H9 (cell line): ENCODE results near the gene CDK10. TPM values are rescaled to one million over a fixed set of nuclear protein-coding genes. Genes with fewer than 3 reads are reported as not detected.

Experiments
- DNase-seq: peaks from one replicate; pipeline ENCODE4 v3.0.0-alpha.2; 2017
- H2AFZ ChIP-seq: one replicate; pipeline ENCODE4 v1.6.1; 2013; ENCODE audit warnings: mild to moderate bottlenecking, low read length, control low read depth, moderate library complexity
- H2AK5ac ChIP-seq: 2 replicates; pipeline ENCODE4 v1.6.1; 2013; ENCODE audit warnings: low read length, control low read depth, mixed read lengths; ENCODE audit not compliant: insufficient read length
- H2BK120ac ChIP-seq: one replicate; pipeline ENCODE4 v1.6.1; 2013; ENCODE audit warnings: low read depth, mild to moderate bottlenecking, low read length, control low read depth, inconsistent platforms; ENCODE audit not compliant: poor library complexity, severe bottlenecking
- H2BK12ac ChIP-seq: 2 replicates; pipeline ENCODE4 v1.6.1; 2013; ENCODE audit warnings: low read length, control low read depth, mixed read lengths, low read depth; ENCODE audit not compliant: insufficient read length
- H2BK15ac ChIP-seq: 2 replicates; pipeline ENCODE4 v1.6.1; 2013; ENCODE audit warnings: low read depth, low read length, control low read depth
- H2BK20ac ChIP-seq: one replicate; pipeline ENCODE4 v1.6.1; 2013; ENCODE audit warnings: low read depth, mild to moderate bottlenecking, low read length, control low read depth, inconsistent platforms; ENCODE audit not compliant: poor library complexity, severe bottlenecking
- H2BK5ac ChIP-seq: 2 replicates; pipeline ENCODE4 v1.6.1; 2013; ENCODE audit warnings: low read length, control low read depth, mixed read lengths; ENCODE audit not compliant: insufficient read length
- H3K14ac ChIP-seq: 2 replicates; pipeline ENCODE4 v1.6.1; 2013; ENCODE audit warnings: low read length, control low read depth; ENCODE audit not compliant: insufficient read depth
- H3K18ac ChIP-seq: 2 replicates; pipeline ENCODE4 v1.6.1; 2013; ENCODE audit warnings: low read depth, mild to moderate bottlenecking, mixed read lengths, low read length, control low read depth; ENCODE audit not compliant: insufficient read length
- H3K23ac ChIP-seq: 2 replicates; pipeline ENCODE4 v1.6.1; 2013; ENCODE audit warnings: low read length, control low read depth, mixed read lengths, low read depth; ENCODE audit not compliant: insufficient read length
- H3K23me2 ChIP-seq: 2 replicates; pipeline ENCODE4 v1.6.1; 2013; ENCODE audit warnings: low read depth, mild to moderate bottlenecking, mixed read lengths, low read length, control low read depth; ENCODE audit not compliant: insufficient read length, poor library complexity, severe bottlenecking
- H3K27ac ChIP-seq: 2 replicates; pipeline ENCODE4 v1.5.1; 2013; ENCODE audit warnings: low read length, control low read depth, mixed read lengths, low read depth; ENCODE audit not compliant: insufficient read length
- H3K27me3 ChIP-seq: 2 replicates; pipeline ENCODE4 v1.6.1; 2013; ENCODE audit warnings: low read length, control low read depth, inconsistent platforms; ENCODE audit not compliant: insufficient read depth
- H3K4ac ChIP-seq: 2 replicates; pipeline ENCODE4 v1.6.1; 2013; ENCODE audit warnings: low read depth, mild to moderate bottlenecking, control low read depth, inconsistent platforms, low read length, moderate library complexity
- H3K4me1 ChIP-seq: 2 replicates; pipeline ENCODE4 v1.6.1; 2013; ENCODE audit warnings: low read length, control low read depth, inconsistent platforms; ENCODE audit not compliant: insufficient read depth
- H3K4me2 ChIP-seq: 2 replicates; pipeline ENCODE4 v1.6.1; 2013; ENCODE audit warnings: low read length, control low read depth, mixed read lengths; ENCODE audit not compliant: insufficient read length, insufficient read depth
- H3K56ac ChIP-seq: 2 replicates; pipeline ENCODE4 v1.6.1; 2013; ENCODE audit warnings: low read depth, mild to moderate bottlenecking, mixed read lengths, low read length, control low read depth; ENCODE audit not compliant: insufficient read length
- H3K79me1 ChIP-seq: 2 replicates; pipeline ENCODE4 v1.6.1; 2013; ENCODE audit warnings: low read depth, mild to moderate bottlenecking, moderate library complexity, low read length, control low read depth, inconsistent platforms; ENCODE audit not compliant: insufficient read depth, poor library complexity, severe bottlenecking
- H3K79me2 ChIP-seq: 2 replicates; pipeline ENCODE4 v1.6.1; 2013; ENCODE audit warnings: low read length, control low read depth, inconsistent platforms; ENCODE audit not compliant: insufficient read depth
- H3K9ac ChIP-seq: 2 replicates; pipeline ENCODE4 v1.6.1; 2013; ENCODE audit warnings: low read length, control low read depth, mixed read lengths; ENCODE audit not compliant: insufficient read length; ENCODE audit errors: extremely low read depth
- H3K9me3 ChIP-seq: one replicate; pipeline ENCODE4 v1.6.1; 2013; ENCODE audit warnings: low read depth, low read length, inconsistent platforms; ENCODE audit not compliant: control insufficient read depth
- H3T11ph ChIP-seq: one replicate; pipeline ENCODE4 v1.6.1; 2013; ENCODE audit warnings: mild to moderate bottlenecking, low read length, control low read depth, inconsistent platforms
- H4K20me1 ChIP-seq: one replicate; pipeline ENCODE4 v1.6.1; 2013; ENCODE audit not compliant: control insufficient read depth, insufficient read length, insufficient read depth
- H4K5ac ChIP-seq: 2 replicates; pipeline ENCODE4 v1.6.1; 2013; ENCODE audit warnings: low read depth, mild to moderate bottlenecking, mixed read lengths, low read length, control low read depth; ENCODE audit not compliant: insufficient read length
- H4K8ac ChIP-seq: replicated peaks from 2 replicates; pipeline ENCODE4 v1.6.1; 2013; ENCODE audit warnings: low read length, control low read depth, mixed read lengths, low read depth; ENCODE audit not compliant: insufficient read length
- H4K91ac ChIP-seq: 2 replicates; pipeline ENCODE4 v1.6.1; 2013; ENCODE audit warnings: low read depth, mild to moderate bottlenecking, moderate library complexity, mixed read lengths, low read length, control low read depth; ENCODE audit not compliant: insufficient read length
- H3K27ac Mint-ChIP-seq, 3 experiments: 2 replicates in 2 of 3; 3 replicates in 1 of 3; pipeline ENCODE4 v1.8.0; 2020 to 2021; ENCODE audit warnings: mixed read lengths in 3 of 3, mild to moderate bottlenecking in 1 of 3, moderate library complexity in 1 of 3
- H3K27me3 Mint-ChIP-seq: 2 replicates; pipeline ENCODE4 v1.8.0; 2021; ENCODE audit warnings: low read depth, mild to moderate bottlenecking, moderate library complexity, mixed read lengths
- H3K36me3 Mint-ChIP-seq, 3 experiments: 2 replicates in 2 of 3; 3 replicates in 1 of 3; pipeline ENCODE4 v1.8.0; 2020 to 2021; ENCODE audit warnings: low read depth in 3 of 3, mixed read lengths in 3 of 3; ENCODE audit not compliant: insufficient read depth in 1 of 3
- H3K4me1 Mint-ChIP-seq, 2 experiments: 2 replicates each; pipeline ENCODE4 v1.8.0; 2020; ENCODE audit warnings: mixed read lengths in 2 of 2
- H3K4me3 Mint-ChIP-seq, 2 experiments: 2 replicates in 1 of 2; 3 replicates in 1 of 2; pipeline ENCODE4 v1.8.0; 2020 to 2021; ENCODE audit warnings: mild to moderate bottlenecking in 2 of 2, mixed read lengths in 2 of 2, moderate library complexity in 1 of 2
- H3K9me3 Mint-ChIP-seq, 2 experiments: 2 replicates in 1 of 2; 3 replicates in 1 of 2; pipeline ENCODE4 v1.8.0; 2020; ENCODE audit warnings: mild to moderate bottlenecking in 2 of 2, mixed read lengths in 2 of 2, moderate library complexity in 1 of 2
- CTCF ChIP-seq: fragments of 200-600 bp; sonication (generic); conservative IDR thresholded peaks from 3 replicates; pipeline ENCODE4 v1.8.0; 2021; ENCODE audit warnings: antibody characterized with exemption, mild to moderate bottlenecking
- WGBS: extraction: QIAGEN DNeasy Blood & Tissue Kit; methylation state at CpG from one replicate; pipeline ENCODE4 v1.1.7; 2013; ENCODE audit warnings: missing lambda C conversion rate, low lambda C conversion rate, mixed read lengths; ENCODE audit not compliant: insufficient read length; ENCODE audit errors: extremely low coverage; 5-methylcytosine and 5-hydroxymethylcytosine counted together
- total RNA-seq: library from RNA; stranded (reverse); gene quantifications from 2 replicates; pipeline ENCODE4 v1.2.1, GENCODE V29; 2021

Gene CDK10
- total RNA-seq, 1 experiment from 2014 or later: 77.1 TPM

GRCh38 chr16:89701425-89702406 lies 15.2 kb downstream of the CDK10 start, which contains the start of gene SPATA2L:
Gene SPATA2L, minus strand, starts transcription at chr16:89701705. Its CDS starts 473 bp downstream, at chr16:89701232.
- H3K27ac Mint-ChIP-seq: peak within 1 kb of the TSS in 1 of 3 experiments; percentile 64; a peak in 1 of 7 replicates
- no peak within 1 kb of the TSS for H2BK120ac ChIP-seq
- H4K20me1 ChIP-seq: no peaks in the 10 kb centered on the region
- peaks cover 4 to 17% (median 10%) of the 10 kb centered on the region in 3 experiments; a peak in 6 of 7 replicates for H3K36me3 Mint-ChIP-seq
- no peaks in the 10 kb centered on the region for H3K79me1 ChIP-seq
- no peak within 1 kb of the TSS; the same call in 1 of the 2 replicates for H3K4ac ChIP-seq
- DNase-seq: peak; percentile 98
- H3K4me2 ChIP-seq: peak within 1 kb of the TSS; percentile 42
- H3K4me3 Mint-ChIP-seq: peak within 1 kb of the TSS; percentile 76 to 81
- no peaks in the 10 kb centered on the region for H3K9me3 Mint-ChIP-seq
- H3K23me2 ChIP-seq: peaks cover 11% of the 10 kb centered on the region
- no peak within 1 kb of the TSS for H4K8ac ChIP-seq
- H3K27ac ChIP-seq: no peak within 1 kb of the TSS
- H3K4me1 Mint-ChIP-seq: peaks cover 13 to 14% of the 10 kb centered on the region in 2 experiments
- H2AFZ ChIP-seq: no peak within 1 kb of the TSS
- H4K5ac ChIP-seq: no peak within 1 kb of the TSS
- H2BK12ac ChIP-seq: no peak within 1 kb of the TSS
- H4K91ac ChIP-seq: no peak within 1 kb of the TSS
- H3K4me1 ChIP-seq: no peaks in the 10 kb centered on the region
- no peak within 1 kb of the TSS for H2BK15ac ChIP-seq
- H3K56ac ChIP-seq: no peak within 1 kb of the TSS
- no CpG with 5 or more reads among the region's 97 CpGs for WGBS
- H3K14ac ChIP-seq: peak within 1 kb of the TSS; percentile 72
- H3K9ac ChIP-seq: no peak within 1 kb of the TSS
- H3K18ac ChIP-seq: peak within 1 kb of the TSS; percentile 45
- no peak within 1 kb of the TSS for H2BK5ac ChIP-seq
- TF ChIP-seq CTCF: peak; percentile 12; the same call in 1 of the 3 replicates
- H3K79me2 ChIP-seq: no peaks in the 10 kb centered on the region
- H2BK20ac ChIP-seq: no peak within 1 kb of the TSS
- no peak within 1 kb of the TSS for H2AK5ac ChIP-seq
- peaks cover 27% of the 10 kb centered on the region for H3K27me3 Mint-ChIP-seq
- no peaks in the 10 kb centered on the region for H3K9me3 ChIP-seq
- H3T11ph ChIP-seq: no peak within 1 kb of the TSS
- H3K23ac ChIP-seq: no peak within 1 kb of the TSS
- no peaks in the 10 kb centered on the region for H3K27me3 ChIP-seq
